Measurements from ENCODE around the gene IL36A. TPM values are rescaled to one million over a fixed set of nuclear protein-coding genes. Genes with fewer than 3 reads are reported as not detected.

IL36A gene
- total and polyA plus RNA-seq, 2 donors (not counting 3 experiments of a cell fraction or from before 2014, with no cell fraction given) = not detected

DNA sequence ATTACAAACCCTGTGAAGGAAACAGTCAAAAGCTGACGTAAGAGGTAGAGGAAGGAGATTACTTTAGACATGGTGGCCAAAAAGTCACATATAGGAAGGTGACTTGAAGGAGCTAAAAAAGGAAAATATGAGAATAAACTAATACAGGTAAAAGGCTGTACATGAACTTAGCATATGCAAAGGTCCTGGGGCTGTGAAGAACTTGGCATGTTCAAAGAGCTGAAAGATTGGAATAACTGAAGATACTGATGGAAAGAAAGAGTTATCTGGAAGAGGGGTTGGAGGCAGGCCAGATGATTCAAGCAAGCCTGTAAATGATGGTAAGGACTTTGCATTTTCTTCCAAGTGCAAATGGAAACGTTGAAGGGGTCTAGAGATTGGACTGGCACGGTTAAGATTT lies 13.2 kb downstream of the IL36A start:
- POLR2A ChIA-PET = no interaction called here
- intact Hi-C loops (cut with micrococcal nuclease) = no loop called here
- CTCF ChIA-PET = no interaction called here

DNA sequence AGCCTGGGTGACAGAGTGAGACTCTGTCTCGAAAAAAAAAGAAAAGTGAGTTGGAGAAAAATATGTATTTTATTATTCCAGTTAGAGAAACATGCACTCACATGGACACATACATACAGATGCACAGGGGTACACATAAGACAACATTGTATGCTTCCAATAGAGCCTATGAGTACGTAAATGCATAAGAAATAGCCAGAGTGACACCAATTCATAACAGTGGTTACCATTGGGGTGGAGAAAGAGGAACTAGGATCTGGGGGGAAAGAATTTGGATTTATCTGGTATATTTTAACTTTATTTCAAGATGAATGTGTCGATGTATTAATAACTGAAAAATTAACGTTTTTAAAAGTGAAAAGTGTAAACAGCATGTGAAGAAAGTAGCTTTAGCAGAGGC lies 16.1 kb downstream of the IL36A start:
- peaks cover 0 to 1% of the 10 kb centered on the region in 2 experiments for H3K27me3 ChIP-seq (ENCODE audit: control insufficient read depth in 2 of 2, insufficient read depth in 2 of 2, low read length in 2 of 2)
- no peak for DNase-seq (ENCODE audit: low read depth, low spot score)
- dilution Hi-C loops (cut with MboI; ENCODE audit: extremely low pct_ligation_motif_present, low sequenced_read_pairs) (no loop called here), intact Hi-C loops (cut with micrococcal nuclease) (no loop called here)
- H3K4me3 ChIP-seq (replicated peaks in 1 of 3; ENCODE audit: insufficient read depth in 1 of 3, low read depth in 1 of 3, low read length in 3 of 3) = no peak overlapping the region
- no TSS peak for BruUV-seq (replicated peaks)
- H3K9me3 ChIP-seq (replicated peaks; ENCODE audit: control insufficient read depth, insufficient read depth, low read length) = no peaks in the 10 kb centered on the region
- no peak overlapping the region for H3K9ac ChIP-seq (replicated peaks; ENCODE audit: extremely low read depth, insufficient read depth, low read length)
- FAIRE-seq = no peak
- H3K27ac ChIP-seq (ENCODE audit: insufficient read depth, low read depth, low read length) = no peak overlapping the region
- H4K20me1 ChIP-seq (replicated peaks; ENCODE audit: control insufficient read depth, extremely low read depth, insufficient read depth, low read length) = no peaks in the 10 kb centered on the region
- no peaks in the 10 kb centered on the region for H3K79me2 ChIP-seq (ENCODE audit: control insufficient read depth, insufficient read depth, low read length)
- no peaks in the 10 kb centered on the region for H3K9me1 ChIP-seq (replicated peaks; ENCODE audit: control insufficient read depth, extremely low read depth, insufficient read depth, low read length)
- H2AFZ ChIP-seq (ENCODE audit: low read depth, low read length) = no peak overlapping the region
- TF ChIP-seq EZH2 (IDR thresholded peaks at IDR 0.05; ENCODE audit: borderline replicate concordance, low read depth, low read length, severe bottlenecking) (no peak), FOS (IDR thresholded peaks at IDR 0.05; ENCODE audit: borderline replicate concordance, insufficient read depth, low read length) (no peak), POLR2A (IDR thresholded peaks at IDR 0.05; ENCODE audit: low read depth, low read length) (no peak), POLR2AphosphoS5 (IDR thresholded peaks at IDR 0.05; ENCODE audit: insufficient read depth, low read depth, low read length) (no peak), GATA2 (IDR thresholded peaks at IDR 0.05; ENCODE audit: insufficient read depth, insufficient read length, low read depth, low read length) (no peak), JUN (IDR thresholded peaks at IDR 0.05; ENCODE audit: borderline replicate concordance, insufficient read depth, insufficient read length, low read depth) (no peak), MYC (IDR thresholded peaks at IDR 0.05; ENCODE audit: low read depth, low read length) (no peak)
- TF ChIP-seq, protein P1, sequence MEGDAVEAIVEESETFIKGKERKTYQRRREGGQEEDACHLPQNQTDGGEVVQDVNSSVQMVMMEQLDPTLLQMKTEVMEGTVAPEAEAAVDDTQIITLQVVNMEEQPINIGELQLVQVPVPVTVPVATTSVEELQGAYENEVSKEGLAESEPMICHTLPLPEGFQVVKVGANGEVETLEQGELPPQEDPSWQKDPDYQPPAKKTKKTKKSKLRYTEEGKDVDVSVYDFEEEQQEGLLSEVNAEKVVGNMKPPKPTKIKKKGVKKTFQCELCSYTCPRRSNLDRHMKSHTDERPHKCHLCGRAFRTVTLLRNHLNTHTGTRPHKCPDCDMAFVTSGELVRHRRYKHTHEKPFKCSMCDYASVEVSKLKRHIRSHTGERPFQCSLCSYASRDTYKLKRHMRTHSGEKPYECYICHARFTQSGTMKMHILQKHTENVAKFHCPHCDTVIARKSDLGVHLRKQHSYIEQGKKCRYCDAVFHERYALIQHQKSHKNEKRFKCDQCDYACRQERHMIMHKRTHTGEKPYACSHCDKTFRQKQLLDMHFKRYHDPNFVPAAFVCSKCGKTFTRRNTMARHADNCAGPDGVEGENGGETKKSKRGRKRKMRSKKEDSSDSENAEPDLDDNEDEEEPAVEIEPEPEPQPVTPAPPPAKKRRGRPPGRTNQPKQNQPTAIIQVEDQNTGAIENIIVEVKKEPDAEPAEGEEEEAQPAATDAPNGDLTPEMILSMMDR (IDR thresholded peaks at IDR 0.05; ENCODE audit: extremely low read depth in 1 of 2, insufficient read depth in 1 of 2, low read depth in 1 of 2, low read length in 2 of 2) = no peak
- TF ChIP-seq, protein P2, sequence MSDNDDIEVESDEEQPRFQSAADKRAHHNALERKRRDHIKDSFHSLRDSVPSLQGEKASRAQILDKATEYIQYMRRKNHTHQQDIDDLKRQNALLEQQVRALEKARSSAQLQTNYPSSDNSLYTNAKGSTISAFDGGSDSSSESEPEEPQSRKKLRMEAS (IDR thresholded peaks at IDR 0.05; ENCODE audit: insufficient read depth, insufficient read length) = no peak
- no peaks in the 10 kb centered on the region for H3K36me3 ChIP-seq (ENCODE audit: control insufficient read depth in 2 of 2, extremely low read depth in 1 of 2, insufficient read depth in 2 of 2, low read length in 2 of 2)
- H3K4me2 ChIP-seq (ENCODE audit: insufficient read depth, low read length) = no peak overlapping the region
- POLR2A ChIA-PET = no interaction called here
- H3K4me1 ChIP-seq (ENCODE audit: control insufficient read depth, extremely low read depth, insufficient read depth, low read length) = no peaks in the 10 kb centered on the region
- CTCF ChIA-PET = no interaction called here

More for the DNA sequence above, 13.2 kb downstream of the IL36A start:
- no peak overlapping the region for H3K4me2 ChIP-seq (ENCODE audit: insufficient read depth, low read length)
- H3K79me2 ChIP-seq (ENCODE audit: control insufficient read depth, insufficient read depth, low read length) = no peaks in the 10 kb centered on the region
- no peak overlapping the region for H2AFZ ChIP-seq (ENCODE audit: low read depth, low read length)
- no peak for DNase-seq (ENCODE audit: low read depth, low spot score)
- no peak overlapping the region for H3K9ac ChIP-seq (replicated peaks; ENCODE audit: extremely low read depth, insufficient read depth, low read length)
- no peaks in the 10 kb centered on the region for H3K36me3 ChIP-seq (ENCODE audit: control insufficient read depth in 2 of 2, extremely low read depth in 1 of 2, insufficient read depth in 2 of 2, low read length in 2 of 2)
- no peaks in the 10 kb centered on the region for H3K9me3 ChIP-seq (replicated peaks; ENCODE audit: control insufficient read depth, insufficient read depth, low read length)
- H3K27me3 ChIP-seq (ENCODE audit: control insufficient read depth in 2 of 2, insufficient read depth in 2 of 2, low read length in 2 of 2) = no peaks in the 10 kb centered on the region
- H3K4me1 ChIP-seq (ENCODE audit: control insufficient read depth, extremely low read depth, insufficient read depth, low read length) = no peaks in the 10 kb centered on the region
- no peak for TF ChIP-seq MYC (IDR thresholded peaks at IDR 0.05; ENCODE audit: low read depth, low read length)
- BruUV-seq (replicated peaks) = no TSS peak
- H3K4me3 ChIP-seq (replicated peaks in 1 of 3; ENCODE audit: insufficient read depth in 1 of 3, low read depth in 1 of 3, low read length in 3 of 3) = no peak overlapping the region
- no peak for FAIRE-seq
- H3K27ac ChIP-seq (ENCODE audit: insufficient read depth, low read depth, low read length) = no peak overlapping the region
- H4K20me1 ChIP-seq (replicated peaks; ENCODE audit: control insufficient read depth, extremely low read depth, insufficient read depth, low read length) = no peaks in the 10 kb centered on the region
- no peaks in the 10 kb centered on the region for H3K9me1 ChIP-seq (replicated peaks; ENCODE audit: control insufficient read depth, extremely low read depth, insufficient read depth, low read length)
- dilution Hi-C loops (cut with MboI; ENCODE audit: extremely low pct_ligation_motif_present, low sequenced_read_pairs) = no loop called here

Data from endothelial cell of umbilical vein (primary cell).